Measurements from ENCODE around the gene JAML.

DNA sequence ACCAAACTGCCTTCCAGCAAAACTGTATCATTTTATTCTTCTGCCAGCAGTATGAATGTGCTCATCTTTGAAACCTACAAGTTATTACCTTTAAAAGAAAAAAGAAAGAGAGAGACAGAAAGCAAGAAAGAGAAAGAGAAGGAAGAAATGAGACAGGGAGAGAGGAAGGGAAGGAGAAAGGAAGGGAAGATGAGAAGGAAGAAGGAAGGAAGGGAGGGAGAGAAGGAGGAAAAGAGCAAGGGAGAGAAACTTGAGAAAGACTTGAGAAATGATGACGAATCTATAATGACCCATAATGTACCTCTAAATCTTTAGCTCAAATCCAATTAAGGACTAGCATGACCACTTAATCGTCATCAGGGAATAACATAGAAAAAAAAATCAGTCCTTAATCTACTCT is 11.4 kb upstream of the JAML start:
- TF ChIP-seq POLR2AphosphoS5 (IDR thresholded peaks at IDR 0.05; ENCODE audit: borderline replicate concordance, low read depth, low read length) (no peak), EZH2 (IDR thresholded peaks at IDR 0.05) (no peak), FOXP2 (optimal IDR thresholded peaks at IDR 0.05; ENCODE audit: control extremely low read depth, extremely low read length, insufficient read depth) (no peak)

All from SK-N-MC (cell line).